GM11168 (cell line): Measurements from ENCODE around the gene GAB3.

Source experiments
- in situ Hi-C: fragments of 300-500 bp; cut with MboI; formaldehyde crosslinking; loops from one replicate; pipeline ENCODE4 v1.12.0; 2022; ENCODE audit warnings: low sequenced_read_pairs; ENCODE audit not compliant: unreplicated experiment

The GAB3 gene

DNA sequence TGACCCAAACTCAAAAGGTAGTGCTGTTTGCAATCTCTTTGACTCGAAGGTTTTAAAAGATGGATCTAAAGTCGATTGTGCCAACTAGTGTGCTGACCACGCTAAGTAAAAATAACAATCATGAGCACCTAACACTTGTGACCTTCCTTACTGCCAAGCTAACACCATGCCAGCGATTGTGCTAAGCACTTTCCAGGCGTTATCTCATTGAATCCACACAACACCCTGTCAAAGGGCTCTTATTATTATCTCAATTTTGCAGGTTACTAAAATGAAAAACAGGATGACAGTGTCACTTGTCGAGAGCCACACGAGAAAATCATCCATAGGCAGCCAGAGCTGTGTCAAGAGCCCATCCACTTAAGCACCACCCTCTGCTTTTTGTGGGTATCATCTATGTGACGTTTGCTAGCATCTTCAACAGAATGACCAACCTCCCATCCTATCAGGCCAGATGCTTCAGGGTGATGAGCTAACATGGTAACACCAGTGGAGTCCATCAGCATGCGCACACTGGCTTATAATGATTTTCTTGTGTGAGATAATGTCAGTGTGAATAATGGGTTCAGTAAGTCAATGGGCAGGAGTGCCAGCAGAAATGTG, 893 bp upstream of the GAB3 start:
- in situ Hi-C loops: no loop called here

DNA sequence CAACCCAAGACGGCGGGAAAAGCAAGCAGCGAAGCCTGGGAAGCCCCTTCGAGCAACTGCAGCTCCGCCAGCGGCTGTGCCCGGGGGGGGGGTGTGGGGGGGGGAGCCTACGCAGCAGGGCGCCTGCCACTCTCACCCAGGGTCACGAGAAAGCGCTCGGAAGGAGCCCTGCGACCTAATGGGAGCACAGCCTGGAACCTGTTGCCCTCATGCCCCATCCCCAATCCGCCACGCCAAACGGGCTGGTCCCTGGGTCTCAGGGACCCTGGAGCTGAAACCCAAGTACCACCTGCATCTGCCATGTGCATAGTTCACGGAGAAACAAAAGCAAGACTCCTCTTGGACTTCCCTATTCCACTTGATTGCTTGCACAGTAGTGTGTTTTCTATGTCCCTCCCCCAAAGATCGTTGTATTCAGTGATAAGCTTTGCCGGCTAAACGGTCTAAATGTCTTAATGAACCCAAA, 359 bp upstream of the GAB3 start:
- in situ Hi-C loops: no loop called here

DNA sequence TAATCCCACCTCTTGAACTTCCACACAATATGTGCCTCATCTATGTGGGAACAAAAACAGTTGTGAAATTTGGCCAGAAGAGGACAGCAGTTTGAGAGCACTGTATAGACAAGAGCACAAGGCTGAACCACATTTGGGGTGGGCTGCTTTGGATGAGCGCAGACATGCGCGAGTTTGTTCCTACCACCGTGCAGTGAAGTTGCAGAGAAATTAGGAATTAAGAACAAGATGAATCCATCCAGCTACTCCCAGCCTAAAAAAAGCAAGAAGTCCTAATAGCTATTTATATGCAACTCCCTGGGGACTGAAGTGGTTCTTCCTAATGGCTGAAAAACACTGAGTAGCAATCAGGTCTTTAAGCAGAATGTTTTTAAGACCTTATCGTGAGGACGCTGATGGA, 1.0 kb downstream of the GAB3 start:
- in situ Hi-C loops: no loop called here

DNA sequence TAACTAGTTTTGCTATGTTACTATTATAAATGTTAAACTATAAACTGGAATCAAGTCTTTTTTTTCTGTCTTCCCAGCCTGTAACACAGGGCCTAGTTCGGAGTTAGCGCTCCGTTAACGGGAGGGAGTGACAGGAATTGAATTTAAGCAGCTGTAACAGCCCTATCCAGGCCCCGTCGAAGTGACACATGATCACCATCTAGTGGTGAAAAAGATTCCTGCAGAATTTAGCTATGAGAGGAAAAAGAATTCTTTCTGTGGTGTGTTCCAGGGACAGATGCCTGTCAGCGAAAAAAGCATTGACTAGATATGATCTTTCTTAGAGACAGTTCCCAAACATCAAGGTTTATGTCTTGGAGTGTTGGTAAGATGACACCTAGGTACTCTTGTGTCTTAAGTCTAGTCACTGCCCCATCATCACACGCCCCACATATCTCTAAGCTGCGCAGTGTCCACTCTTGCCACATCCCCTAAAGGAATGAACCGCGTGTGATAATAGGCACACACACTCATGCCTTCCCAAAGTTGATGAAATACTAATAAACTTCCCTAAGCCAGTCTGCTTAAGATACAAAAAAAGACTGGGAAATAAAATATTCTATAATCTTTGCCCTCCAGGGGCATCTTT, 2.1 kb downstream of the GAB3 start:
- in situ Hi-C loops: no loop called here

DNA sequence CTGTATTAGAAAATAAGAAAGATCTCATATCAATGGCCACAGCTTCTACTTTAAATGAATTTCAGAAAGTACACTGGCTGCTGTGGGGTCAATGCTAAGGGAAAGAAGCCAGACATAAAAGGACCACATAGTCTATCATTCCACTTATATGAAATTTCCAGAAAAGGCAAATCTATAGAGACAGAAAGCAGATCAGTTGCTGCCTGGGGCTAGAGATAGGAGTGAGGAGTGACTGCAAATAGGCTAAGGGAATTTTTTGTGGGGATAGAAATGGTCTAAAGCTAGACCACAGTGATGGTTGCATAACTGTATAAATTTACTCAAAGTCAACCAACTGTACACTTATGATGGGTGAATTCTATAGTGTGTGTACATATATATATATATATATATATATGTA, 8.3 kb downstream of the GAB3 start:
- in situ Hi-C loops: no loop called here

DNA sequence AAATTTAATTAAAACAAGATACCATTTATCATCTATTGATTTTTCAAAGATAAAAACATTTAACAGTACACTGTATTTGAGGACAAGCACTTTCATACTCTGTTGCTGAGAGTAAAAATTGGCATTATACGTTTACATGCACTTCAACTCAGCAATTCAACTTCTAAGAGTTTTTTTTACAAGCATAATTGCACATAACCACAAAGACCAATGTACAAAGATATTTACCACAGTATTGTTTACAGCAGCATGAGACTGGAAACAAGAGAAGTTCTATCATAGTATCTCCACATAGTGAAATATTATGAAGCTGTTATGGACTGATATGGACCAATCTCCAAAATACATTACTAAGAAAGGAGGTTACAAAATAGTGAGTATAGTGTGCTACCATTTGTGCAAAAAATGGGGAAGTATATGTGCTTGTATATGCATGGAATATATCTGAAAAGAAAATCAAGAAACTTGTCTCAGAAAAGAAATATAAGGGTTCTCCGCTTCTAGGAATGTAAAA, 10.9 kb downstream of the GAB3 start:
- in situ Hi-C loops: no loop called here

DNA sequence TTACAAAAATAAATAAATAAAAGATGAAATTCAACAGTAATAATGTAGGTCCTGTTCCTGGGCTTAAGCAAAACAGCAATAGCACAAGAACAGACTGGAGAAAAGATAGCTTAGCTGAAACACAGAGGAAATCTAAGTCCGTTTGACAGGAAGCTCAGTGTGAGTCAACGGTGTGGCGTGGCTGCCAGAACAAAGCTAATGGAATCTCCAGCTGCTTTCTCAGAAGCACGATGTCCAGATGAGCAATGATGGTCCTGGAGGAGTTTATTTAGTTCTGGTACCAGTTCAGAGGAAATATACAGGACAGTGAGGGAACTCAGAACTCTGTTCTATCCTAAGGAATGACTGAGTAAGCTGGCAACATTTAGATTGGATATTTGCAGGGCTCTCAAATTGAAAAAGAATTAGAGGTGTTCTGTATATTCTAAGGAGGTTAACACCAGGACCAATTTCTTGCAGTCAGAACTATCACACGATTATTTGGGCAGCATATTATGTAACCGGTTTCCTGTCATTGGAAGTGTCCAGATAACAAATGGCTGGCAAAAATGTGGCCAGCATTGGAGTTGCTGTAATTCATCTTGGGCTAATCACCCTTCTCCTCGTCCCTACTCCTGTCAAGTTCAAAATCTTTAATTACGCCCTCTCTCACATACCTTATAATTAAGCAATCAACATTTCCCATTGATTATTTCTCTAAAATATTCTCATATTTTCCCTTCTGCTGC, 12.7 kb downstream of the GAB3 start:
- in situ Hi-C loops: no loop called here

DNA sequence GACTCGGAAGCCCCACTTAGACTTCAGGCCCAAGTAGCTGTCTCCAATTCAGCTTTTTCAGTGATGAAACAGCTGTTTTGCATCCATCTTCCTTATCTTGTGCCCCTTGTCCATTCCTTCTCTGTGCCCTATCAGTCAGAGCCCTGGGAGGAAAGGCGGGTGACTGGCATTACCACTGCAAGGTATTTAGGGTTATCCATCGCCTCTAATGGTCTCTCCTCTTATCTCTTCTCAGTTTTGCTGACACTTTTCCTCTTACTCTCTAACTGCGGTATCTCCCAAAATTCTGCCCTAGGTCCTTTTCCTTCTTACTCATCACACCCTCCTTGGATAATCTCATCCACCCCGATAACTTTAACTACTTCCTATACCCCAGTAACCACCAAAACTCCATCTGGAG, 13.7 kb downstream of the GAB3 start:
- in situ Hi-C loops: no loop called here

DNA sequence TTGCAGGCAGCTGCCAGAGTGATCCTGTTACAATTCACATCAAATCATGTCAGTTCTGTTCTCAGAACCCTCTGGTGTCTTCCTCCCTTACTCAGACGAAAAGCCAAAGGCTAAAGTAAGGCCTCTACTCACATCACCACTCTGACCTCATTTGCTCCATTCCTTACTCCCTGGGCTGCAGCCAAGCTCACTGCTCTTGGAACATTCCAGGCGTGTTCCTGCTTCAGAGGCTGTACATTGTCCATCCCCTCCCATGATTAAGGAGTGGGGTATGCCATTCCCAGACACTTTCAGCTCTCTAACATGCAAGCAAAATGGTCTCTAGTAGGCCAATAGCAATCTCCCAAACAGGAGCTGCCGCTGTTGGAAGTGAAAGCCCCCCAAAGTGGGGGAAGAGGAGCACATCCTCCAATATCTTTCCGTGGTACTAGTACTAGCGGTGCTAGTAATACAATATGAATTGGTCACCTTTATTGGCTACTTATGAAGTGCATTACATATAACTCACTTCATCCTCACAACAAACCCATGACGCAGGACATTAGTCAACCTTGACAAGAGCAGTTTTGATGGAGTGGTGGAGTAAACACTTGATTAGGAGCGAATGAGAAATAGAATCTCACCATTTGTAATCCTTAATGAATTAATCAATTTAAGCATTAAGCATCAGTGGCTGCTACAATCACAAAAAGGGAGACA, 15.0 kb downstream of the GAB3 start:
- in situ Hi-C loops: no loop called here

DNA sequence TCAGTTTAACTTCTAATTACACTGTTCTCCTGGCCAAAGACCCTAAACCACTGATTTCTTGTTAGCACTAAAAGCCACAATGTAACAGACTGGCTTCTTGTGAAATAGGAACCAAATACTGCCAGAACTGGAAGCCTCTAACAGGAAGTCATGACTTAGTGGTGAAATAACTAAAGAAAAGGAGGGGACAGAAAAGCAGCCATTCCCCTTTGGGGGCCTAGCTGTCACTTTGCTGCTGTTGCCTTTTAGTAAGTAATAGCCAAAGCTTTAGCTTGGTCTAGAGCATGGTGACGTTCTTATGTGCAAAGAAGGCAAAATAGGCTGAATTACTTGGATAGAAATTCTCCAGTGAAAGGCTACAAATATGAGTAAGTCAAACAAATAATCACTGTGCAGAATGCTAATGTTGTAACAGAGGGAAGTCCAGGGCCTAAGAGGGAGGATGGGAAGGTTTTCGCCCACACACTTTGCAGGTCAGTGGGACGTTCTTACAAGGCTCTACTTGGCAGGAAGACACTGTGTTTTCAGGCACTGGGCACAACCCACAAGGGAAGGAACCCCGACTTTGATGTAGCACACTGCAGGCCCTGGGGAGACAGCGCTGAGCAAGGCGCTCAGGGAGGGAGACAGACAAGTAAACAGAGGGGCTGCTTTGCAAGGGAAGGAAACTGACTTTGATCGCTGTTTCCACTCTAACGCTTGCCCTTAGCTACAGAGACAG, 16.7 kb downstream of the GAB3 start:
- in situ Hi-C loops: no loop called here

DNA sequence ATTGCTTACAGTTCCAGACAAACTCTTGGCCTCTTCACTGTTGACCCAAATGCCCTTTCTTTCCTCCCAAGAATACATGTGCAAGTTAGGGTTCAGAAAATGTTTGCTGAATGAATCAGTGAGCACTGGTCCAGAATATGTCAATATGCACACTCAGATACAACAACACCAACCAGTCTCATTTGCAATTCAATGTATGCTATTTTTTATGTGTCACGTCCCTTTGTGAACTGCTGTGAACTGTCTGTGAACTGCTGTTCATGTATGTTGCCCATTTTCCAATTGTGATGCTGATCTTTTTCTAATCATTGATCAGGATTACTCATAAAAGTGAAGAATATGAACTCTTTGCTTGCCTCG, 17.8 kb downstream of the GAB3 start:
- in situ Hi-C loops: no loop called here

DNA sequence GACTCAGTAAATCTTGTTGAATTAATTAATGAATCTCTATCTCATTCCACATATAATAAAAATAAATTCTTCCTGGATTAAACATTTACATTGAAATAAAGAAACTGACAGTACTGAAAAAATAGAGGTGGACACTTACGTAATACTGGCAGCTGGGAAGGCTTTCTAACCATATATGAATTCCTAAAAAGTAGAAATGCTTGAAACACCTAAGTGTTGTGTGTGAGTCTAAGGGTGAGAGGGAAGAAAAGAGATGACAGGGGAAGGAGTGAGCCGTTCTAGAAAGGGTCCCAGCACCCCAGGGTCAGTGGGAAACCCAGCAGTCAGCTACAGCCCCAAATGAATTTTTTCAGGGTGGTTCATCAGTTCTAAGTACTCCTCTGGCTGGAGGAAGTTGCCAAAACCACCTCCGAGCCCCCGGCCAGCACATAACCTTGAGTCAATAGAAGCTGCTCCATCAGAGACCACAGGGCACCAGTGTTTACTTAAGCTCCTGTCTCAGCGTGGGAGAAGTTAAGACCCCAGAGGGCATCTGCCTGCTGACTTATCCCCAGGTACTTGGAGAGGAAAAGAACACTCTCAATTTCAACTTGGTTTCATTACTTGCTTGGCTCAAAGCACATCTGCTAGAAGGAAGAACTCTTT, 18.3 kb downstream of the GAB3 start:
- in situ Hi-C loops: no loop called here

DNA sequence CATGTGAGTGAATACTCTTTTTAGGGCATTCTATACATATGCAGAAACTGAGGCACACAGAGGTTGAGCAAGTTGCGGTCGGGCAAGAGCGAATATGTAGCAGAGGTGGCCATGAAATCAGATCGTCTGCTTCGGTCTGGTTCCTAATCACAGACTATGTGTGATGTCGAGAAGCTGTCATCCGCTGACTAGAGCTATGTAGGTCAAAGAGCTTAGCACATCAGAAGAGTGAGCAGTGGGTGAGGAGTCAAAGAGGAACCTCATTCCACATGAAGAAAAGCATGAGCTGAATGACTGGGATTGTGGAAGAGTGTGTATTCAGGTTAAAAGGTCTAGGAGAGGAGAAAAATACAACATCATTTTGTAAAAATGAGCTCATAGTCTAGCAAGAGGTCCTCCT, 19.0 kb downstream of the GAB3 start:
- in situ Hi-C loops: no loop called here

DNA sequence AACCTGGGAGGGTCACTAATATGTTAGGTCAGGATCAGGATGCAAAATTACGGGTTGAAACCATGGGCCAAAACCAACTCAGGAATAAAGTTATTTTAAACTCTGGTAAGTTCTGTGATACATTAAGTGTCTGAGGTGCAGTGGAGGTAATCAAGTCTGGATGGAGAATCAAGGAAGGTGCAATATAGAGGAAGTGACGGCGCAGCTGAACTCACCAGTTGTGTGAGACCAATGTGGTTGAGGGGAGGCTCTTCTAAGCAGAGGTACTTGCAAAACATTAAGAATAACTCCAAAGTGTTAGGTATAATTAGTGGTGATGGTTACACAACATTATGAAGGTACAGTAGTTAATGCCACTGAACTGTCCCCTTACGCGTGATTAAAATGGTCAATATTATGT, 19.7 kb downstream of the GAB3 start:
- in situ Hi-C loops: no loop called here

DNA sequence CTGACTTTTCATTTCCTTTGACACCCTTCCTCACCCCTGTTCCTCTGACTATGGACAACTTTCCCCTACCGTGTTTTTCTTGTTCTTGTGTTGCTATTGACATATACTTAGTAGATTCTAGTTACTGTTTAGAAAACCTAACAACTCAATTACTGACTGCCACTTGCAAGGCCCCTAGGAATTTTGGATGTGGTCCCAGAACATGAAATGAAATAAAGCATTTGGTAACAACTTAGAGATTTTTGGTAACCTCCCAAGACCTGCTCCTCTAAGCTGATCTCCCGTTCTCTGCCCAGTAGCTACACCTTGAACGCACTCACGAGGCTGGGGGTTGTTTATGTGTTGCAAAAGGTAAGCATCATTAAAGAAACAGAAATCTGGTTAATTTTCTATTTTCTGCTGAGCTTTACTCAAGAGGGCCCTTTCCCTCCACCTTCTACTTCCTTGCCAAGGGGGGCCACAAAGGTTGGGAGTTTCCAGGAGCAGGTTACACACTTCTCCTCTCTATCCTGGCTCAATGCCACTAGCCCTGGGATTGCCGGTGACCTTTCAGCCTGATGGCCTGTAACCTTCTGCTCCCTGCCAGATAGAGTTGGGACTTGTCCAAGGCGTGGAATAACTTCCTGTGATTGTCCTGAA, 20.5 kb downstream of the GAB3 start:
- in situ Hi-C loops: no loop called here

DNA sequence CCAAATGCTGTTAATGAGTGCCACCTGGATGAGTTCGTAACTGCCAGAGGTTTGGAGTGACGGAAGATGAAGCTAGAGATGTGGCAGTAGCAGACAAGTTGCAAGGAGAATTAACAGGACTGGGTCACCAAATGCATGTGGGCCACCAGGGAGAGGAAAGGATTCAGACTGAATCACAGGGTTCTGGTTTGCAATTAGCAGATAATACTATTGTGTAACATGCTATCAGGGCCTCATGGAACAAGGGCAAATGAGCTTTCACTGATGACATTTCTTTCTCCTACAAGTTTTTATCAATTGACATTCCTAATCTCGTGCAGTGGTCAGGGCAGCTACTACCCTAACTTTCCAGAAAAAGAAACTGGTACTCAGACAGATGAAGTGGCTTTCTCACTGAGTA, 21.4 kb downstream of the GAB3 start:
- in situ Hi-C loops: no loop called here

DNA sequence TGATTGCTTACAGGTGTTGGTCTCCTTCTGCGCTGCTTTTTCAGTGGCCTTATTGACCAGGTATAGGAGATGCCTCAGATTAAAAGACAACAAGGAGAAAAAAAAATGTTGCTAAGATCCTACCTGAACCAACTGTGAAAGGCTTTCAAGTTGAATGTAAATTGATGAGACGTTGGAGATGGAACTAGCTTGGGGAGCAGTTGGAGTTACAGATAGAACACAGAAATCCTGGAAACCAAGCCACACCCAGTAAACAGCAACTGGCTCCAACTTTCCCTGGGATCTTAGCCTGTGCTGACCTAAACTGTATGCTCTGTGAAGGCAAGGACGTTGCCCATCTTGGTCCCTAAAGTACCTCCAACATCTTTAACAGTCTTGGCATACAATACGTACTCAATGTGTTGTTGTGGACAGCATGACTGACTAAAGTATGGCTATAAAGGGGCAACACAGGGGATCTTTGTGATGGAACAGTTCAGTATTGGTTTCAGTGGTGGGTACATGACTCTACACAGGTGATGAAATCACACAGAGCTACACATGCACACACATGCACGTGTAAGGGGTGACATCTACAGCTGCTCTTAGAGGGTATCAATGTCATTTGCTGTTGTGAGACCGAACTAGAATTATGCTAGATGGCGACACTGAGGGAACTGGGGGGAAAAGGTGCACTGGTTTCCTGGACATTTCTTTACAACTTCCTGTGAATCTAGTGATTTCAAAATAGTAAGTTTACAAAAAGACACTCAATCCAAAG, 22.3 kb downstream of the GAB3 start:
- in situ Hi-C loops: no loop called here

DNA sequence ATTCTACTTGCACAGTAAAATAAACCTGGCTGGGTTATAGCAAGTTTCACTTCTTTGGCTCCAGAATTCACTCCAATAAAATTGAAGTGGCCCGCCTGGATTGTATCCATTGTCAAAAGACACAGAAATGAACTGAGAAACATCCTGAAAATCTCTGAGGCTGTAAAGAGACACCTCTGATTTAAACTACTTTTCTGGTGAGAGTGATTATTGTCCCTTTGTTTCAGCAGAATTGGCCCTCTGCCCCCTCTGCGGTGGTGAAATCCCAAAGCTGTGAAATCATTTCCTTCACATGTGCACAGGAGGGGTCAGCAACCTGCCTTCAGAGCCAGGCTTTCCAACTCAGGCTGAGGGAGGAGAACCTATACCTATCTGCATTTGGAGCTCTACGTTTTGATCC, 23.0 kb downstream of the GAB3 start:
- in situ Hi-C loops: no loop called here

DNA sequence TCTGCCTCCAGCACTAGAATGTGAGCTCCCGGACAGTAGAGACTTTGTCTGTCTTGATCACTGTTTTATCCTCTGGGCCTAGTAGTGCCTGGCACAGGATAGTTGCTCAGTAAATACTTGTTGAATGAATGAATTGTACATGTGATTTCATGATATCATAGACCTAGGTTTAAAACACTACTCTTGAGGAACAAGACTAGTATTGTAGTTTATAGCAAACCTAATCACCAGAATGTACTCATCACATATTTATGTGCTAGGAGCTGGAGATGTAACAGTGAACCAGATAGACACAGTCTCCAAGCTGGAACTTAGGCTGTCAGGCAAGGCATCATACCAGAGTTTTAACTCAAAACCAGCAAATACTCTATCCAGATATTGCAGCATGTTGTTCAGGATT, 23.5 kb downstream of the GAB3 start:
- in situ Hi-C loops: no loop called here
